ENCODE measurements around the gene LOXL1. TPM values are rescaled to one million over a fixed set of nuclear protein-coding genes. Genes with fewer than 3 reads are reported as not detected.

The LOXL1 gene
- total RNA-seq, 2 experiments from 2014 or later, result 1.6 to 2.8 TPM

DNA sequence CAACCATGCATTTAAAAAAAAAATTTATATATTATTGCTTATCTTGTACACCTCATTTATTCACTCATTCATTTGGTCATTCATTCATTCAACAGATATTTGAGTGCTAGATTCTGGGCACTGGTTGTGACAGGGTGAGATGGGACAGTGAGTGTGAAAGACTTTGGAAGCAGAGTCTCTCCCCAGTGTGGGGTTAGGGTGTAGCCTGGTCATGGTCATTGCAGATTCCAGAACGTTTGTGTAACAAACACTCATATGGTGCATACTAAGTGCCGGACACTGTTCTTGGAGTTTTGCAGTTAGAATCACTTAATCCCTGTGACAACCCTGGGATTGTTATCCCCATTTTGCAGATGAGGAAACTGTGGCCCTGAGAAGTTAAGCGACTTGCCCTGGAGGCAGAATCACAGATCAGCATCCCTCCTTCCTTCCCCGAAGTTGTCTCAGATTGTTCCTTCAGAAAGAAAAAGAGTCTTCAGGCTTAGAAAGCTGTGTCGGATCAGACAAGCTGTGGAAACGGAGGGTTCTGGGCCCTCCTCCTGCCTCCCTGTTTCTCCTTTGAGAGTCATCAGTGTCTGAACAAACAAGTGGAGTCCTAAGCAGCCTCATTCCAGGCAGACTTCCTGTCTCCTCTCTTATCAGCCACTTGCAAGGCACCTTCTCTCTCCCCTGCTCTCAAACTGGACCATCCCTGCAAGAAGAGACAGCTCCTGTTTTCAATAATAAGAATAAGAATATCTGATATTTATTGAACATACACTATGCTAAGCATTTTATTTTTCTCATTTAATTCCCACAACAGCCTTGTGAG, 6.3 kb downstream of the LOXL1 start:
- intact Hi-C loops (cut with micrococcal nuclease), result no loop called here
- no peak overlapping the region for H3K4me3 Mint-ChIP-seq
- no peaks in the 10 kb centered on the region for H3K9me3 Mint-ChIP-seq
- TF ChIP-seq, protein P1, sequence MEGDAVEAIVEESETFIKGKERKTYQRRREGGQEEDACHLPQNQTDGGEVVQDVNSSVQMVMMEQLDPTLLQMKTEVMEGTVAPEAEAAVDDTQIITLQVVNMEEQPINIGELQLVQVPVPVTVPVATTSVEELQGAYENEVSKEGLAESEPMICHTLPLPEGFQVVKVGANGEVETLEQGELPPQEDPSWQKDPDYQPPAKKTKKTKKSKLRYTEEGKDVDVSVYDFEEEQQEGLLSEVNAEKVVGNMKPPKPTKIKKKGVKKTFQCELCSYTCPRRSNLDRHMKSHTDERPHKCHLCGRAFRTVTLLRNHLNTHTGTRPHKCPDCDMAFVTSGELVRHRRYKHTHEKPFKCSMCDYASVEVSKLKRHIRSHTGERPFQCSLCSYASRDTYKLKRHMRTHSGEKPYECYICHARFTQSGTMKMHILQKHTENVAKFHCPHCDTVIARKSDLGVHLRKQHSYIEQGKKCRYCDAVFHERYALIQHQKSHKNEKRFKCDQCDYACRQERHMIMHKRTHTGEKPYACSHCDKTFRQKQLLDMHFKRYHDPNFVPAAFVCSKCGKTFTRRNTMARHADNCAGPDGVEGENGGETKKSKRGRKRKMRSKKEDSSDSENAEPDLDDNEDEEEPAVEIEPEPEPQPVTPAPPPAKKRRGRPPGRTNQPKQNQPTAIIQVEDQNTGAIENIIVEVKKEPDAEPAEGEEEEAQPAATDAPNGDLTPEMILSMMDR (IDR thresholded peaks at IDR 0.05), result no peak
- peaks cover 13% of the 10 kb centered on the region for H3K4me1 Mint-ChIP-seq (ENCODE audit: low read depth)
- peaks cover 2% of the 10 kb centered on the region for H3K27me3 Mint-ChIP-seq
- ATAC-seq (no peak), DNase-seq (no peak)
- ChIA-PET POLR2A (no interaction called here), CTCF (interaction anchor here (0.8 to 1.4 kb wide), 3 partner anchors 19 to 58 kb away, joined by 3 to 4 read pairs (median 3); no protein-coding TSS in a partner anchor)
- no peak overlapping the region for H3K27ac Mint-ChIP-seq
- no peaks in the 10 kb centered on the region for H3K36me3 Mint-ChIP-seq (ENCODE audit: low read depth)

DNA sequence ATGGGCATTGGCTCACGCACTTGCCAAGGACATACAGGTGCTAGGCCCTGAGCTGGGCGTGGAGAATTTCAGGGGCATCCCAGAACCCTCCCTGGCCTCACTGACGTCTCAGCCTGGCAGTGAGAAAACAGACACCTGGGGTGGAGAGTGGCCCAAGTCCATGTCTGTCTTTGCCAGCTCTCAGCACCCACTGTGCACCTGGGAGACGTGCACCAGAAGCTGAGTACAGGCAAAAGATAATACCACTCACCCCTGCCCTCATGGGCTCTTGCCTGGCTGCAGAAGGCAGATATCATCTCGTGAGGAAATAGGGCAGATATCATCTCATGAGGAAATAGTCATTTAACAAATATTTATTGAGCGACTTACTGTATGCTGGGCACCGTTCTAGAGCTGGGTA, 8.0 kb downstream of the LOXL1 start:
- ChIA-PET CTCF (interaction anchor here (1.2 to 3.3 kb wide), 2 partner anchors 30 to 39 kb away, joined by 5 to 11 read pairs; no protein-coding TSS in a partner anchor), POLR2A (interaction anchor here (1.7 kb wide), 1 partner anchor 10 kb away, joined by 8 read pairs; no protein-coding TSS in a partner anchor)
- DNase-seq (no peak), ATAC-seq (no peak)
- Mint-ChIP-seq H3K9me3 (no peaks in the 10 kb centered on the region), H3K36me3 (ENCODE audit: low read depth) (no peaks in the 10 kb centered on the region), H3K27ac (no peak overlapping the region), H3K4me3 (no peak overlapping the region), H3K4me1 (ENCODE audit: low read depth) (peaks cover 2% of the 10 kb centered on the region), H3K27me3 (peaks cover 2% of the 10 kb centered on the region)
- intact Hi-C loops (cut with micrococcal nuclease), result no loop called here
- TF ChIP-seq, protein P1 (IDR thresholded peaks at IDR 0.05), result no peak

DNA sequence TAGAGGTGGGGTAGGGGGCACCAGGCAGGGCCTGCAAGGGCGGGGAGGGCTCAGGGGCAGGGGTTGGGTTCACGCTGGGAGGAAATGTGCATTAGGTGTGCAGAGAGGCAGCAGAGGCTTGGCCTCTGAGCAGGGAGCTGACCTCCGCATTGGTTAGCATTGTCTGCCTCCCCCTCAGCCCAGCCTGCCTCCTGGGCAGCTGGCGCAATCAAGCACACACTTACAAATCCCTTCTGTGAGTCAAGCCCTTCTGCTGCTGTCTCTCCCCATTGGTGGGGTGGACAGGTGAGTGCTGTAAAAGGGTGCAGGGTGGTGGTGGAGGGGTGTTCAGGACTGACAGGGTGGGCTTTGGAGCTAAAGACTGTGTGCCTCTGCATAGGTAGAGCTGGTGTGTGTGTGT, 9.3 kb downstream of the LOXL1 start:
- DNase-seq, result no peak
- ChIA-PET CTCF (interaction anchor here (0.8 to 3.3 kb wide), 4 partner anchors 8 to 37 kb away, joined by 3 to 11 read pairs (median 4); no protein-coding TSS in a partner anchor), POLR2A (interaction anchor here (1.7 kb wide), 1 partner anchor 11 kb away, joined by 8 read pairs; no protein-coding TSS in a partner anchor)
- intact Hi-C loops (cut with micrococcal nuclease), result no loop called here
- Mint-ChIP-seq H3K4me1 (ENCODE audit: low read depth) (no peaks in the 10 kb centered on the region), H3K27me3 (peaks cover 2% of the 10 kb centered on the region), H3K4me3 (no peak overlapping the region), H3K9me3 (no peaks in the 10 kb centered on the region), H3K36me3 (ENCODE audit: low read depth) (no peaks in the 10 kb centered on the region), H3K27ac (no peak overlapping the region)
- TF ChIP-seq, protein P1 (IDR thresholded peaks at IDR 0.05), result no peak
- ATAC-seq, result no peak

DNA sequence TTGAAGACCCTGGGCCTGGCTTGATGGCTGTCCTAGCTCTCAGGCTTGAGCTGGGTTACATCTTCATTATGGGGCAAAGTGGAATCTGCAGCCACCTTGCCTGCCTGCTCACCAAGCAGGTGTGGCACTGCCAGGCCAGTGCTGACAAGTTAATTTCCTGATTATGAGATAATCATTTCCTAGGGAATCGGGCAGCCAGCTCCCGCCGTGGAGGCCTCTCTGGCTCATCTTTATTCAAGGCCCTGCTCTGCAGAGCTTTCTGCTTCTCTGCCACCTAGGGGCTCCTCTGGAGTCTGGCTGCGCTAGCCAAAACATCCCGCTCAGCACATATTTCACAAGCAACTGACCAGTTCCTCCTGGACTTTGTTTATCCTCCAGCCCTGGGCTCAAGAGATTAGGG, 9.9 kb downstream of the LOXL1 start:
- Mint-ChIP-seq H3K36me3 (ENCODE audit: low read depth) (no peaks in the 10 kb centered on the region), H3K27me3 (peaks cover 2% of the 10 kb centered on the region), H3K4me3 (no peak overlapping the region), H3K4me1 (ENCODE audit: low read depth) (no peaks in the 10 kb centered on the region), H3K9me3 (no peaks in the 10 kb centered on the region), H3K27ac (no peak overlapping the region)
- TF ChIP-seq, protein P1 (IDR thresholded peaks at IDR 0.05), result no peak
- no peak for DNase-seq
- ChIA-PET POLR2A (interaction anchor here (1.7 kb wide), 1 partner anchor 11 kb away, joined by 8 read pairs; no protein-coding TSS in a partner anchor), CTCF (interaction anchor here (0.8 to 3.3 kb wide), 4 partner anchors 8 to 37 kb away, joined by 3 to 11 read pairs (median 4); no protein-coding TSS in a partner anchor)
- intact Hi-C loops (cut with micrococcal nuclease), result no loop called here
- no peak for ATAC-seq
